HCT116 (cell line): ENCODE data around the gene CDCA3. TPM values are rescaled to one million over a fixed set of nuclear protein-coding genes. Genes with fewer than 3 reads are reported as not detected.

ENCODE experiments used
- ATAC-seq: fragments of 200-7000 bp; cut with Tn5 transposase; 2 replicates; pipeline ENCODE4 v1.9.1; 2020; ENCODE audit warnings: mild to moderate bottlenecking, moderate library complexity
- BruUV-seq: library from RNA; stranded (reverse); fragments of 400-500 nt; replicated peaks from 2 replicates; lab custom pipeline; 2021; lab: Mats Ljungman, UMichigan
- CTCF ChIA-PET: fragments of 300-600 bp; sonication (Branson Sonifier 250); formaldehyde crosslinking; loops from one replicate; lab custom pipeline; 2021; ENCODE audit warnings: antibody characterized with exemption; lab: Charles Lee
- POLR2A ChIA-PET: fragments of 300-600, 350-600 bp; sonication (Branson Sonifier 250); formaldehyde crosslinking; loops from one replicate; lab custom pipeline; 2021; ENCODE audit warnings: antibody characterized with exemption; lab: Charles Lee
- RAD21 ChIA-PET, 2 experiments: fragments of 300-600 bp; sonication (Branson Sonifier 250); formaldehyde crosslinking; loops; one replicate each; lab custom pipeline; 2023; ENCODE audit warnings: low total read pairs in 2 of 2; ENCODE audit not compliant: uncharacterized antibody in 2 of 2, unreplicated experiment in 2 of 2, low non-redundant PET in 1 of 2; lab: Charles Lee
- DNase-seq: peaks from one replicate; pipeline ENCODE4 v3.0.0-alpha.2; 2010; ENCODE audit warnings: low read depth, low spot score
- H2AFZ ChIP-seq: fragments of 200-600 bp; shearing (Covaris generic), sonication (generic); 2 replicates; pipeline ENCODE4 v1.6.1; 2017; ENCODE audit warnings: low read depth, mixed run types, mixed read lengths, antibody characterized with exemption, low read length; ENCODE audit not compliant: poor library complexity, severe bottlenecking
- H3K27ac ChIP-seq: 2 replicates; pipeline ENCODE4 v1.5.1; 2012; ENCODE audit warnings: low read depth, low read length
- H3K27me3 ChIP-seq: fragments of 200-600 bp; sonication (generic); 2 replicates; pipeline ENCODE4 v1.6.1; 2016; ENCODE audit warnings: mixed run types, low read length, mixed read lengths; ENCODE audit not compliant: insufficient read depth
- H3K36me3 ChIP-seq, 2 experiments: fragments of 200-500 bp in 1 of 2; fragments of 200-600 bp in 1 of 2; sonication (Bioruptor generic) in 1 of 2; sonication (generic) in 1 of 2; 2 replicates each; pipeline versions ENCODE4 v1.5.1 to v1.6.1; 2014 to 2016; ENCODE audit warnings: low read length in 2 of 2, inconsistent platforms in 1 of 2, mixed read lengths in 1 of 2, mixed run types in 1 of 2; ENCODE audit not compliant: insufficient read depth in 2 of 2, control insufficient read depth in 1 of 2
- H3K4me1 ChIP-seq, 2 experiments: fragments of 200-600 bp in 1 of 2; sonication (generic) in 1 of 2; 2 replicates each; pipeline versions ENCODE4 v1.5.1 to v1.6.1; 2012 to 2017; ENCODE audit warnings: low read length in 2 of 2, inconsistent platforms in 1 of 2, mild to moderate bottlenecking in 1 of 2, mixed read lengths in 1 of 2, mixed run types in 1 of 2, moderate library complexity in 1 of 2; ENCODE audit not compliant: insufficient read depth in 2 of 2, control insufficient read depth in 1 of 2
- H3K4me2 ChIP-seq: fragments of 200-600 bp; sonication (generic); 2 replicates; pipeline ENCODE4 v1.6.1; 2017; ENCODE audit warnings: mixed run types, low read length, mixed read lengths
- H3K4me3 ChIP-seq, 2 experiments: fragments of 200-600 bp in 1 of 2; sonication (generic) in 1 of 2; replicated peaks in 1 of 2; 2 replicates each; pipeline ENCODE4 v1.5.1; 2011 to 2016; ENCODE audit warnings: low read length in 2 of 2, control low read depth in 1 of 2, low read depth in 1 of 2, mild to moderate bottlenecking in 1 of 2, mixed read lengths in 1 of 2, mixed run types in 1 of 2
- H3K79me2 ChIP-seq: fragments of 200-600 bp; sonication (generic); 2 replicates; pipeline ENCODE4 v1.6.1; 2017; ENCODE audit warnings: mild to moderate bottlenecking, mixed run types, low read length, moderate library complexity, mixed read lengths; ENCODE audit not compliant: insufficient read depth
- H3K9ac ChIP-seq: fragments of 200-600 bp; sonication (generic); 2 replicates; pipeline ENCODE4 v1.6.1; 2016; ENCODE audit warnings: low read length, mixed read lengths
- H3K9me2 ChIP-seq: fragments of 200-600 bp; sonication (generic), shearing (Covaris generic); 2 replicates; pipeline ENCODE4 v1.6.1; 2017; ENCODE audit warnings: mixed run types, mild to moderate bottlenecking, moderate library complexity; ENCODE audit not compliant: insufficient read depth
- H3K9me3 ChIP-seq, 2 experiments: fragments of 200-500 bp in 1 of 2; fragments of 200-600 bp in 1 of 2; sonication (Bioruptor generic) in 1 of 2; sonication (generic) in 1 of 2; 2 replicates each; pipeline ENCODE4 v1.6.1; 2014 to 2017; ENCODE audit warnings: low read length in 2 of 2, mixed read lengths in 2 of 2, inconsistent platforms in 1 of 2, low read depth in 1 of 2, mild to moderate bottlenecking in 1 of 2, mixed run types in 1 of 2, moderate library complexity in 1 of 2; ENCODE audit not compliant: control insufficient read depth in 1 of 2, insufficient read depth in 1 of 2
- H4K20me1 ChIP-seq: fragments of 200-600 bp; sonication (generic), shearing (Covaris generic); 2 replicates; pipeline ENCODE4 v1.6.1; 2017; ENCODE audit warnings: mixed run types, mild to moderate bottlenecking, moderate library complexity; ENCODE audit not compliant: insufficient read depth
- CEBPB ChIP-seq: IDR thresholded peaks from 2 replicates; pipeline ENCODE4 v1.6.1; 2012; ENCODE audit warnings: low read depth
- EGR1 ChIP-seq: IDR thresholded peaks from 2 replicates; pipeline ENCODE4 v1.6.1; 2012; ENCODE audit warnings: low read depth
- ELF1 ChIP-seq: IDR thresholded peaks from 2 replicates; pipeline ENCODE4 v1.6.1; 2012; ENCODE audit warnings: low read depth, borderline replicate concordance
- EZH2phosphoT487 ChIP-seq: fragments of 200-600 bp; IDR thresholded peaks from 2 replicates; pipeline ENCODE4 v1.6.1; 2018; ENCODE audit warnings: antibody characterized with exemption, borderline replicate concordance
- FOSL1 ChIP-seq: IDR thresholded peaks from 2 replicates; pipeline ENCODE4 v1.6.1; 2012; ENCODE audit warnings: low read depth
- JUND ChIP-seq: IDR thresholded peaks from 2 replicates; pipeline ENCODE4 v1.6.1; 2012
- MAX ChIP-seq: IDR thresholded peaks from 2 replicates; pipeline ENCODE4 v1.6.1; 2012
- POLR2A ChIP-seq: IDR thresholded peaks from 2 replicates; pipeline ENCODE4 v1.7.0; 2011; ENCODE audit warnings: borderline replicate concordance; ENCODE audit not compliant: insufficient read depth, insufficient read length; ENCODE audit errors: extremely low read depth
- POLR2AphosphoS5 ChIP-seq: IDR thresholded peaks from 2 replicates; pipeline ENCODE4 v1.6.1; 2011; ENCODE audit warnings: mild to moderate bottlenecking, low read depth, low read length, moderate library complexity
- RAD21 ChIP-seq: IDR thresholded peaks from 2 replicates; pipeline ENCODE4 v1.6.1; 2012; ENCODE audit warnings: low read depth, mild to moderate bottlenecking
- SIN3A ChIP-seq: IDR thresholded peaks from 2 replicates; pipeline ENCODE4 v1.6.1; 2012; ENCODE audit warnings: low read depth
- SP1 ChIP-seq: IDR thresholded peaks from 2 replicates; pipeline ENCODE4 v1.6.1; 2012; ENCODE audit warnings: low read depth
- SRF ChIP-seq: IDR thresholded peaks from 2 replicates; pipeline ENCODE4 v1.6.1; 2012; ENCODE audit warnings: low read depth
- TCF7L2 ChIP-seq: IDR thresholded peaks from 2 replicates; pipeline ENCODE4 v1.7.0; 2011; ENCODE audit warnings: borderline replicate concordance, inconsistent platforms; ENCODE audit not compliant: insufficient read depth, insufficient read length; ENCODE audit errors: extremely low read depth
- YY1 ChIP-seq: IDR thresholded peaks from 2 replicates; pipeline ENCODE4 v1.6.1; 2011; ENCODE audit warnings: low read length, low read depth, moderate library complexity, mild to moderate bottlenecking; ENCODE audit not compliant: insufficient replicate concordance; ENCODE audit errors: extremely low read depth
- ZFX ChIP-seq: fragments of 450-650 bp; IDR thresholded peaks from 2 replicates; pipeline ENCODE4 v1.6.1; 2017
- ZNF274 ChIP-seq: fragments of 200-500 bp; sonication (Bioruptor generic); IDR thresholded peaks from 2 replicates; pipeline ENCODE4 v1.6.1; 2014; ENCODE audit warnings: mild to moderate bottlenecking, low read depth, low read length, inconsistent platforms
- intact Hi-C: fragments of 100-400 bp; cut with micrococcal nuclease; formaldehyde crosslinking; loops from 2 replicates; pipeline ENCODE4 v1.10.0; 2022
- total RNA-seq: library from RNA; stranded (reverse); gene quantifications from one replicate; pipeline ENCODE4 v1.2.1, GENCODE V29; 2021; ENCODE audit not compliant: unreplicated experiment
- TF ChIP-seq, protein P1 (sequence below): IDR thresholded peaks from 2 replicates; pipeline ENCODE4 v1.6.1; 2011; ENCODE audit warnings: mild to moderate bottlenecking, low read length, moderate library complexity; ENCODE audit not compliant: insufficient replicate concordance; ENCODE audit errors: extremely low read depth
- TF ChIP-seq, protein P2 (sequence below): IDR thresholded peaks from 2 replicates; pipeline ENCODE4 v1.6.1; 2012; ENCODE audit warnings: low read depth
- TF ChIP-seq, protein P3 (sequence below), 3 experiments: fragments of 200-600 bp in 1 of 3; sonication (generic) in 1 of 3; IDR thresholded peaks in 2 of 3; conservative IDR thresholded peaks in 1 of 3; 2 replicates each; pipeline ENCODE4 v1.5.1; 2012 to 2017; ENCODE audit warnings: low read depth in 2 of 3, low read length in 2 of 3, antibody characterized with exemption in 1 of 3, borderline replicate concordance in 1 of 3, control low read depth in 1 of 3, mild to moderate bottlenecking in 1 of 3, mixed read lengths in 1 of 3, mixed run types in 1 of 3, moderate library complexity in 1 of 3; ENCODE audit not compliant: insufficient read depth in 1 of 3

The CDCA3 gene
- total RNA-seq, 1 experiment from 2014 or later = 63.0 TPM

DNA sequence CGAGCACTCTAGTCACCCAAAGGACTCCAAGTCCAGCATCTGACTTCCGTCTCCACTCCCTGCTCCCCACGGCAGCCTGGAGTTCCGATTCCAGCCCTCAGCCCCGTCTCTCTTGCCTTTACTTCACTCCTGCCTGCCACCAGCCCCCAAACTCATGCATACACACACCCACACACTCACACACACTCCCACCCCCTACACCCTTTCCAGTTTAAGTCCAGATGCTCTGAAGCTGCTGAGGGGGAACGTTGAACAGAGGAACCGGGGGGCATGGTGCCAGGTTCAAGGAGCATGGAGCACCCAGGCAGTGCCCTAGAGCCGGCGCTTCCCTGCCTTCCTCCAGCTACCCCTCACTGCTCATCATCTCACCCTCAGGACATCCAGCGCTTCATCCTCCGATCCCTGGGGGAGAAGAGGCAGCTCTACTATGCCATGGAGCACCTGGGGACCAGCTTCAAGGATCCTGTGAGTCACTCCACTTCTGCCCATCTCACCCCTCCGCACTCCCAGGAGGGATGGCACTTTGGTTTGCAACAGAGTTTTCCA is 19.6 kb downstream of the CDCA3 start:
- Histone ChIP-seq H4K20me1 (no peaks in the 10 kb centered on the region), H3K36me3 (peaks cover 8 to 28% of the 10 kb centered on the region in 2 experiments; a peak in 3 of 4 replicates), H3K4me1 (peaks cover 12 to 35% of the 10 kb centered on the region in 2 experiments), H3K9ac (no peak overlapping the region), H3K27me3 (no peaks in the 10 kb centered on the region), H2AFZ (no peak overlapping the region), H3K79me2 (peaks cover 31% of the 10 kb centered on the region), H3K27ac (no peak overlapping the region), H3K9me2 (no peaks in the 10 kb centered on the region), H3K4me3 (no peak overlapping the region), H3K4me2 (no peak overlapping the region), H3K9me3 (no peaks in the 10 kb centered on the region)
- intact Hi-C loops = no loop called here
- no peak for DNase-seq
- no peak for ATAC-seq
- ChIA-PET CTCF (interaction anchor here (1.8 to 5.5 kb wide), 2 partner anchors 21 to 78 kb away, joined by 8 to 38 read pairs; partner anchors contain the start of genes CDCA3, MLF2 and USP5), POLR2A (interaction anchor here (1.0 kb wide), 1 partner anchor 20 kb away, joined by 4 read pairs; the partner anchor contains the start of gene CDCA3), RAD21 (no interaction called here)
- TSS peak; percentile 19 for BruUV-seq
- TF ChIP-seq POLR2A (no peak), JUND (no peak), YY1 (no peak), FOSL1 (no peak), RAD21 (no peak), CEBPB (no peak), ELF1 (no peak), SIN3A (no peak), POLR2AphosphoS5 (no peak), EZH2phosphoT487 (no peak), MAX (no peak), EGR1 (no peak), ZFX (no peak), ZNF274 (no peak), TCF7L2 (no peak), SP1 (no peak), SRF (no peak)
- TF ChIP-seq, protein P1, sequence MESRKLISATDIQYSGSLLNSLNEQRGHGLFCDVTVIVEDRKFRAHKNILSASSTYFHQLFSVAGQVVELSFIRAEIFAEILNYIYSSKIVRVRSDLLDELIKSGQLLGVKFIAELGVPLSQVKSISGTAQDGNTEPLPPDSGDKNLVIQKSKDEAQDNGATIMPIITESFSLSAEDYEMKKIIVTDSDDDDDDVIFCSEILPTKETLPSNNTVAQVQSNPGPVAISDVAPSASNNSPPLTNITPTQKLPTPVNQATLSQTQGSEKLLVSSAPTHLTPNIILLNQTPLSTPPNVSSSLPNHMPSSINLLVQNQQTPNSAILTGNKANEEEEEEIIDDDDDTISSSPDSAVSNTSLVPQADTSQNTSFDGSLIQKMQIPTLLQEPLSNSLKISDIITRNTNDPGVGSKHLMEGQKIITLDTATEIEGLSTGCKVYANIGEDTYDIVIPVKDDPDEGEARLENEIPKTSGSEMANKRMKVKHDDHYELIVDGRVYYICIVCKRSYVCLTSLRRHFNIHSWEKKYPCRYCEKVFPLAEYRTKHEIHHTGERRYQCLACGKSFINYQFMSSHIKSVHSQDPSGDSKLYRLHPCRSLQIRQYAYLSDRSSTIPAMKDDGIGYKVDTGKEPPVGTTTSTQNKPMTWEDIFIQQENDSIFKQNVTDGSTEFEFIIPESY = no peak
- TF ChIP-seq, protein P2, sequence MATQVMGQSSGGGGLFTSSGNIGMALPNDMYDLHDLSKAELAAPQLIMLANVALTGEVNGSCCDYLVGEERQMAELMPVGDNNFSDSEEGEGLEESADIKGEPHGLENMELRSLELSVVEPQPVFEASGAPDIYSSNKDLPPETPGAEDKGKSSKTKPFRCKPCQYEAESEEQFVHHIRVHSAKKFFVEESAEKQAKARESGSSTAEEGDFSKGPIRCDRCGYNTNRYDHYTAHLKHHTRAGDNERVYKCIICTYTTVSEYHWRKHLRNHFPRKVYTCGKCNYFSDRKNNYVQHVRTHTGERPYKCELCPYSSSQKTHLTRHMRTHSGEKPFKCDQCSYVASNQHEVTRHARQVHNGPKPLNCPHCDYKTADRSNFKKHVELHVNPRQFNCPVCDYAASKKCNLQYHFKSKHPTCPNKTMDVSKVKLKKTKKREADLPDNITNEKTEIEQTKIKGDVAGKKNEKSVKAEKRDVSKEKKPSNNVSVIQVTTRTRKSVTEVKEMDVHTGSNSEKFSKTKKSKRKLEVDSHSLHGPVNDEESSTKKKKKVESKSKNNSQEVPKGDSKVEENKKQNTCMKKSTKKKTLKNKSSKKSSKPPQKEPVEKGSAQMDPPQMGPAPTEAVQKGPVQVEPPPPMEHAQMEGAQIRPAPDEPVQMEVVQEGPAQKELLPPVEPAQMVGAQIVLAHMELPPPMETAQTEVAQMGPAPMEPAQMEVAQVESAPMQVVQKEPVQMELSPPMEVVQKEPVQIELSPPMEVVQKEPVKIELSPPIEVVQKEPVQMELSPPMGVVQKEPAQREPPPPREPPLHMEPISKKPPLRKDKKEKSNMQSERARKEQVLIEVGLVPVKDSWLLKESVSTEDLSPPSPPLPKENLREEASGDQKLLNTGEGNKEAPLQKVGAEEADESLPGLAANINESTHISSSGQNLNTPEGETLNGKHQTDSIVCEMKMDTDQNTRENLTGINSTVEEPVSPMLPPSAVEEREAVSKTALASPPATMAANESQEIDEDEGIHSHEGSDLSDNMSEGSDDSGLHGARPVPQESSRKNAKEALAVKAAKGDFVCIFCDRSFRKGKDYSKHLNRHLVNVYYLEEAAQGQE = no peak
- TF ChIP-seq, protein P3, sequence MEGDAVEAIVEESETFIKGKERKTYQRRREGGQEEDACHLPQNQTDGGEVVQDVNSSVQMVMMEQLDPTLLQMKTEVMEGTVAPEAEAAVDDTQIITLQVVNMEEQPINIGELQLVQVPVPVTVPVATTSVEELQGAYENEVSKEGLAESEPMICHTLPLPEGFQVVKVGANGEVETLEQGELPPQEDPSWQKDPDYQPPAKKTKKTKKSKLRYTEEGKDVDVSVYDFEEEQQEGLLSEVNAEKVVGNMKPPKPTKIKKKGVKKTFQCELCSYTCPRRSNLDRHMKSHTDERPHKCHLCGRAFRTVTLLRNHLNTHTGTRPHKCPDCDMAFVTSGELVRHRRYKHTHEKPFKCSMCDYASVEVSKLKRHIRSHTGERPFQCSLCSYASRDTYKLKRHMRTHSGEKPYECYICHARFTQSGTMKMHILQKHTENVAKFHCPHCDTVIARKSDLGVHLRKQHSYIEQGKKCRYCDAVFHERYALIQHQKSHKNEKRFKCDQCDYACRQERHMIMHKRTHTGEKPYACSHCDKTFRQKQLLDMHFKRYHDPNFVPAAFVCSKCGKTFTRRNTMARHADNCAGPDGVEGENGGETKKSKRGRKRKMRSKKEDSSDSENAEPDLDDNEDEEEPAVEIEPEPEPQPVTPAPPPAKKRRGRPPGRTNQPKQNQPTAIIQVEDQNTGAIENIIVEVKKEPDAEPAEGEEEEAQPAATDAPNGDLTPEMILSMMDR (IDR thresholded peaks at IDR 0.05 in 2 of 3, conservative IDR thresholded peaks at IDR 0.05 in 1 of 3; ENCODE audit: borderline replicate concordance in 1 of 3, insufficient read depth in 1 of 3, low read depth in 2 of 3, low read length in 2 of 3) = no peak
